HEK293 (cell line): Measurements from ENCODE around the gene NPDC1.

ENCODE experiments used
- SP2 ChIP-seq: fragments of 450-650 bp; formaldehyde crosslinking; IDR thresholded peaks from 2 replicates; pipeline ENCODE4 v1.5.1; 2016; ENCODE audit warnings: missing biosample characterization, missing genetic modification characterization
- TCF7L2 ChIP-seq: IDR thresholded peaks from 2 replicates; pipeline ENCODE4 v1.6.1; 2011; ENCODE audit warnings: low read depth, mild to moderate bottlenecking, inconsistent platforms, low read length, moderate library complexity, borderline replicate concordance
- ZNF174 ChIP-seq: fragments of 450-650 bp; formaldehyde crosslinking; IDR thresholded peaks from 2 replicates; pipeline ENCODE4 v1.5.0; 2017; ENCODE audit warnings: missing biosample characterization, mild to moderate bottlenecking, missing genetic modification characterization
- ZNF274 ChIP-seq, 2 experiments: fragments of 200-500 bp in 1 of 2; fragments of 450-650 bp in 1 of 2; sonication (Bioruptor generic) in 1 of 2; formaldehyde crosslinking in 1 of 2; IDR thresholded peaks; 2 replicates each; pipeline versions ENCODE4 v1.5.1 to v1.6.1; 2014 to 2016; ENCODE audit warnings: borderline replicate concordance in 1 of 2, inconsistent platforms in 1 of 2, low read length in 1 of 2, missing biosample characterization in 1 of 2, missing genetic modification characterization in 1 of 2
- TF ChIP-seq, protein P1 (sequence below): fragments of 450-650 bp; formaldehyde crosslinking; IDR thresholded peaks from 2 replicates; pipeline ENCODE4 v1.5.1; 2016; ENCODE audit warnings: missing biosample characterization, missing genetic modification characterization
- TF ChIP-seq, protein P2 (sequence below): fragments of 450-650 bp; formaldehyde crosslinking; IDR thresholded peaks from 2 replicates; pipeline ENCODE4 v1.5.1; 2017; ENCODE audit warnings: missing biosample characterization, missing genetic modification characterization

DNA sequence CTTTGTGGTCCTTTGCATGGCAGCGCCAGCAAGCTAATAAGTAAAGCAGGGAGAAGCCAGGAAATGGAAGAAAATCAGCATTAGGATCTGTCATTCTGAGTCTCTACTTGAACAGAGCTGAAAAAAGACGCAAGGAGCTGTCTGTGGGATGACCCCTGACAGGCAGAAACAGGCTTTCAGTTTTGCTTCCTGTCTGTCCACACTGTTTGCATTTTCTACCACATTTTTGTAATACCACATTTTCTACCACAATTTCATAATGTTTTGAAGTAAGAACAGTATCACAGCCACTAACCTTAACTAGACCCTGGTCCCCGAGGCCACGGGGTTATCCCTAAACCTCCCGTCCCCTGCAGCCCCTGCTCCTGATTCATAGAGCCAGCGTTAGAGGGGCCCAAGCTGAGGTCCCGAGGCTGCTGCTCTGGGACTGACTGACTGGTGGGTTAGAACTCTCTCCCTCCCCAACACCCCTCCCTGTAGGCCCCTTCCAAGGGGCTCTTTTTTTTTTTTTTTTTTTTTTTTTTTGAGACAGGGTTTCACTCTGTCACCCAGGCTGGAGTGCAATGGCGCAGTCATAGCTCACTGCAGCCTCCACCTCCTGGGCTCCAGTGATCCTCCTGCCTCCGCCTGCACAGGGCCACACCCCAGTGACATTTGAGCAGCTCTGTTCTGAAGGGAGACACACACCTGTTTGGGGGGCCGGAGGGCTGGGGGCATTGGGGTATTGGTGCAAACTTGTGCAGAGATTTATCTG, 45.6 kb downstream of the NPDC1 start:
- TF ChIP-seq ZNF174 (tag by site-specific recombination), result no peak
- TF ChIP-seq, protein P1, sequence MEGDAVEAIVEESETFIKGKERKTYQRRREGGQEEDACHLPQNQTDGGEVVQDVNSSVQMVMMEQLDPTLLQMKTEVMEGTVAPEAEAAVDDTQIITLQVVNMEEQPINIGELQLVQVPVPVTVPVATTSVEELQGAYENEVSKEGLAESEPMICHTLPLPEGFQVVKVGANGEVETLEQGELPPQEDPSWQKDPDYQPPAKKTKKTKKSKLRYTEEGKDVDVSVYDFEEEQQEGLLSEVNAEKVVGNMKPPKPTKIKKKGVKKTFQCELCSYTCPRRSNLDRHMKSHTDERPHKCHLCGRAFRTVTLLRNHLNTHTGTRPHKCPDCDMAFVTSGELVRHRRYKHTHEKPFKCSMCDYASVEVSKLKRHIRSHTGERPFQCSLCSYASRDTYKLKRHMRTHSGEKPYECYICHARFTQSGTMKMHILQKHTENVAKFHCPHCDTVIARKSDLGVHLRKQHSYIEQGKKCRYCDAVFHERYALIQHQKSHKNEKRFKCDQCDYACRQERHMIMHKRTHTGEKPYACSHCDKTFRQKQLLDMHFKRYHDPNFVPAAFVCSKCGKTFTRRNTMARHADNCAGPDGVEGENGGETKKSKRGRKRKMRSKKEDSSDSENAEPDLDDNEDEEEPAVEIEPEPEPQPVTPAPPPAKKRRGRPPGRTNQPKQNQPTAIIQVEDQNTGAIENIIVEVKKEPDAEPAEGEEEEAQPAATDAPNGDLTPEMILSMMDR, result no peak
- no peak for TF ChIP-seq TCF7L2
- no peak for TF ChIP-seq SP2 (tag by site-specific recombination)
- no peak for TF ChIP-seq ZNF274 (IDR thresholded peaks at IDR 0.05; ENCODE audit: low read length)
- TF ChIP-seq ZNF274 (tag by site-specific recombination; IDR thresholded peaks at IDR 0.05; ENCODE audit: borderline replicate concordance), result no peak
- TF ChIP-seq, protein P2, sequence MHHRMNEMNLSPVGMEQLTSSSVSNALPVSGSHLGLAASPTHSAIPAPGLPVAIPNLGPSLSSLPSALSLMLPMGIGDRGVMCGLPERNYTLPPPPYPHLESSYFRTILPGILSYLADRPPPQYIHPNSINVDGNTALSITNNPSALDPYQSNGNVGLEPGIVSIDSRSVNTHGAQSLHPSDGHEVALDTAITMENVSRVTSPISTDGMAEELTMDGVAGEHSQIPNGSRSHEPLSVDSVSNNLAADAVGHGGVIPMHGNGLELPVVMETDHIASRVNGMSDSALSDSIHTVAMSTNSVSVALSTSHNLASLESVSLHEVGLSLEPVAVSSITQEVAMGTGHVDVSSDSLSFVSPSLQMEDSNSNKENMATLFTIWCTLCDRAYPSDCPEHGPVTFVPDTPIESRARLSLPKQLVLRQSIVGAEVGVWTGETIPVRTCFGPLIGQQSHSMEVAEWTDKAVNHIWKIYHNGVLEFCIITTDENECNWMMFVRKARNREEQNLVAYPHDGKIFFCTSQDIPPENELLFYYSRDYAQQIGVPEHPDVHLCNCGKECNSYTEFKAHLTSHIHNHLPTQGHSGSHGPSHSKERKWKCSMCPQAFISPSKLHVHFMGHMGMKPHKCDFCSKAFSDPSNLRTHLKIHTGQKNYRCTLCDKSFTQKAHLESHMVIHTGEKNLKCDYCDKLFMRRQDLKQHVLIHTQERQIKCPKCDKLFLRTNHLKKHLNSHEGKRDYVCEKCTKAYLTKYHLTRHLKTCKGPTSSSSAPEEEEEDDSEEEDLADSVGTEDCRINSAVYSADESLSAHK (tag by site-specific recombination), result no peak
